ENCODE data around the gene POLDIP2.

The POLDIP2 gene

GRCh38 chr17:28342313-28342712 is 15.0 kb downstream of the POLDIP2 start:
- Histone ChIP-seq H3K4me2 (ENCODE audit: low read depth, low read length, poor library complexity, severe bottlenecking) (no peak overlapping the region), H3F3A (ENCODE audit: low read depth) (no peaks in the 10 kb centered on the region), H4K20me1 (ENCODE audit: insufficient read depth, low read length, poor library complexity, severe bottlenecking) (no peaks in the 10 kb centered on the region), H3K9ac (ENCODE audit: low read depth, low read length, poor library complexity, severe bottlenecking) (no peak overlapping the region), H3K36me3 (ENCODE audit: insufficient read depth, low read length) (peaks cover 19% of the 10 kb centered on the region; the same call in 1 of the 2 replicates), H3K4me3 (ENCODE audit: low read length, poor library complexity, severe bottlenecking) (no peak overlapping the region), H3K27me3 (ENCODE audit: insufficient read depth, low read length, poor library complexity, severe bottlenecking) (no peaks in the 10 kb centered on the region), H3K9me2 (replicated peaks; ENCODE audit: low read depth, low read length) (no peaks in the 10 kb centered on the region), H2AFZ (ENCODE audit: low read length) (no peak overlapping the region), H3K79me2 (ENCODE audit: insufficient read depth, low read length) (peaks cover 9% of the 10 kb centered on the region; the same call in 1 of the 2 replicates), H3K4me1 (ENCODE audit: insufficient read depth, low read length, poor library complexity, severe bottlenecking) (peaks cover 2% of the 10 kb centered on the region), H3K9me3 (ENCODE audit: insufficient read depth, low read depth, low read length) (no peaks in the 10 kb centered on the region)
- TF ChIP-seq CTCF (conservative IDR thresholded peaks at IDR 0.05; ENCODE audit: low read length), result no peak
- no peak for TF ChIP-seq EZH2phosphoT487 (IDR thresholded peaks at IDR 0.05; ENCODE audit: borderline replicate concordance)

DNA sequence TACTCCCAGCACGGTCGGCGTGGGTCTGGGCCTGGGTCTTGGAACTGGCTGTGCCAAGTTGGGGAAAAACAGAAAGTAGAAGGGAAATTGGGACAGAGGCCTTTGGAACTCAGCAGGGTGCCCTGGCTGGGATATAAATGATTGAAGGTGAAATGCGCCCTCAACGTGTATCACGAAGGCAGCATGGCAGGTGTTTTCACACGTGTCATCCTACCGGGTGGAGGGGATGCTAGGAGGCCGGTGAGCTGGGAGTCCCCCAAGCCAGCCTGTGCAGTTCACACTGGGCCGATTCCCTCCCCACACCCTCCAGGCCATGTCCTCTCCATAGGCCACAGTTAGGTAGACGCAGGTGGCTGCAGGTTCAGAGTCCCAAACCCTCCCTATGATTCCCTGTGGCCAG is 15.8 kb downstream of the POLDIP2 start:
- Histone ChIP-seq H3K9ac (ENCODE audit: low read depth, low read length, poor library complexity, severe bottlenecking) (no peak overlapping the region), H3K36me3 (ENCODE audit: insufficient read depth, low read length) (peaks cover 12% of the 10 kb centered on the region; the same call in 1 of the 2 replicates), H2AFZ (ENCODE audit: low read length) (no peak overlapping the region), H3K4me1 (ENCODE audit: insufficient read depth, low read length, poor library complexity, severe bottlenecking) (peaks cover 9% of the 10 kb centered on the region), H3F3A (ENCODE audit: low read depth) (no peaks in the 10 kb centered on the region), H3K79me2 (ENCODE audit: insufficient read depth, low read length) (peaks cover 17% of the 10 kb centered on the region; the same call in 1 of the 2 replicates), H3K9me2 (replicated peaks; ENCODE audit: low read depth, low read length) (no peaks in the 10 kb centered on the region), H3K4me3 (ENCODE audit: low read length, poor library complexity, severe bottlenecking) (no peak overlapping the region), H4K20me1 (ENCODE audit: insufficient read depth, low read length, poor library complexity, severe bottlenecking) (no peaks in the 10 kb centered on the region), H3K9me3 (ENCODE audit: insufficient read depth, low read depth, low read length) (no peaks in the 10 kb centered on the region), H3K27me3 (ENCODE audit: insufficient read depth, low read length, poor library complexity, severe bottlenecking) (no peaks in the 10 kb centered on the region), H3K4me2 (ENCODE audit: low read depth, low read length, poor library complexity, severe bottlenecking) (no peak overlapping the region)
- no peak for TF ChIP-seq EZH2phosphoT487 (IDR thresholded peaks at IDR 0.05; ENCODE audit: borderline replicate concordance)
- TF ChIP-seq CTCF (conservative IDR thresholded peaks at IDR 0.05; ENCODE audit: low read length), result no peak

GRCh38 chr17:28340374-28340773 is 17.0 kb downstream of the POLDIP2 start:
- Histone ChIP-seq H3K4me1 (ENCODE audit: insufficient read depth, low read length, poor library complexity, severe bottlenecking) (peaks cover 14% of the 10 kb centered on the region), H3K36me3 (ENCODE audit: insufficient read depth, low read length) (peaks cover 12% of the 10 kb centered on the region; the same call in 1 of the 2 replicates), H3K27me3 (ENCODE audit: insufficient read depth, low read length, poor library complexity, severe bottlenecking) (no peaks in the 10 kb centered on the region), H3F3A (ENCODE audit: low read depth) (no peaks in the 10 kb centered on the region), H3K4me3 (ENCODE audit: low read length, poor library complexity, severe bottlenecking) (no peak overlapping the region), H3K9ac (ENCODE audit: low read depth, low read length, poor library complexity, severe bottlenecking) (no peak overlapping the region), H3K9me2 (replicated peaks; ENCODE audit: low read depth, low read length) (no peaks in the 10 kb centered on the region), H3K79me2 (ENCODE audit: insufficient read depth, low read length) (peaks cover 23% of the 10 kb centered on the region; the same call in 1 of the 2 replicates), H3K9me3 (ENCODE audit: insufficient read depth, low read depth, low read length) (no peaks in the 10 kb centered on the region), H2AFZ (ENCODE audit: low read length) (no peak overlapping the region), H3K4me2 (ENCODE audit: low read depth, low read length, poor library complexity, severe bottlenecking) (no peak overlapping the region), H4K20me1 (ENCODE audit: insufficient read depth, low read length, poor library complexity, severe bottlenecking) (peaks cover 4% of the 10 kb centered on the region)
- no peak for TF ChIP-seq CTCF (conservative IDR thresholded peaks at IDR 0.05; ENCODE audit: low read length)
- no peak for TF ChIP-seq EZH2phosphoT487 (IDR thresholded peaks at IDR 0.05; ENCODE audit: borderline replicate concordance)
